ENCODE results near the gene TAF7L. TPM values are rescaled to one million over a fixed set of nuclear protein-coding genes. Genes with fewer than 3 reads are reported as not detected.

The TAF7L gene
- total and polyA plus RNA-seq, 2 donors (not counting 3 experiments of a cell fraction or from before 2014, with no cell fraction given), result 0.70 to 1.8 TPM

DNA sequence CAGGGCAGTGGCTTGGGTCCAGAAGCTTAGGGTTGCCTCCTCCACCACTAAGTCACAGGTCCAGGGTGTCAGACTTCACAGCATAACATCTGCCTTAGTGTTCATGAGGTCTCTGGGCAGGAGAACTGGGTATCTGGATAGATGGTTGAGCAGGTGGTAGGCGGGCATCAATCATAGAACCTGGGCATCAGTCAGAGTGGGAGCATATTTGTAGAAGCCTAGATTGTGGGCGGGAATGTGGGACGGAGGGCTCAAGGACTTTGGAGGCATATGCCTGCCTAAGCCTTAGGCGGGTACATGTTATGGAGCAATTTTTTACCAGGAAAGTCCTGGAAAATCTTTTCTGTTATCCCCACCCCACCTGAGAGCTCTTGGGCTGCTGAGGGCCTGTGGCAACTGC lies 28.5 kb downstream of the TAF7L start:
- FAIRE-seq (no peak), DNase-seq (ENCODE audit: low read depth, low spot score) (no peak)
- Histone ChIP-seq H3K9me1 (replicated peaks; ENCODE audit: control insufficient read depth, extremely low read depth, insufficient read depth, low read length) (no peaks in the 10 kb centered on the region), H3K27me3 (ENCODE audit: control insufficient read depth in 2 of 2, insufficient read depth in 2 of 2, low read length in 2 of 2) (no peaks in the 10 kb centered on the region), H3K9ac (replicated peaks; ENCODE audit: extremely low read depth, insufficient read depth, low read length) (no peak overlapping the region), H3K36me3 (ENCODE audit: control insufficient read depth in 2 of 2, extremely low read depth in 1 of 2, insufficient read depth in 2 of 2, low read length in 2 of 2) (no peaks in the 10 kb centered on the region), H3K4me2 (ENCODE audit: insufficient read depth, low read length) (no peak overlapping the region), H3K27ac (ENCODE audit: insufficient read depth, low read depth, low read length) (no peak overlapping the region), H3K9me3 (replicated peaks; ENCODE audit: control insufficient read depth, insufficient read depth, low read length) (no peaks in the 10 kb centered on the region), H2AFZ (ENCODE audit: low read depth, low read length) (no peak overlapping the region), H3K4me3 (replicated peaks in 1 of 3; ENCODE audit: insufficient read depth in 1 of 3, low read depth in 1 of 3, low read length in 3 of 3) (no peak overlapping the region), H4K20me1 (replicated peaks; ENCODE audit: control insufficient read depth, extremely low read depth, insufficient read depth, low read length) (no peaks in the 10 kb centered on the region), H3K79me2 (ENCODE audit: control insufficient read depth, insufficient read depth, low read length) (no peaks in the 10 kb centered on the region), H3K4me1 (ENCODE audit: control insufficient read depth, extremely low read depth, insufficient read depth, low read length) (peaks cover 7% of the 10 kb centered on the region)
- dilution Hi-C loops (cut with MboI; ENCODE audit: extremely low pct_ligation_motif_present, low sequenced_read_pairs), result no loop called here
- TF ChIP-seq POLR2A (IDR thresholded peaks at IDR 0.05; ENCODE audit: low read depth, low read length) (no peak), POLR2AphosphoS5 (IDR thresholded peaks at IDR 0.05; ENCODE audit: insufficient read depth, low read depth, low read length) (no peak), GATA2 (IDR thresholded peaks at IDR 0.05; ENCODE audit: insufficient read depth, insufficient read length, low read depth, low read length) (no peak), FOS (IDR thresholded peaks at IDR 0.05; ENCODE audit: borderline replicate concordance, insufficient read depth, low read length) (no peak), MYC (IDR thresholded peaks at IDR 0.05; ENCODE audit: low read depth, low read length) (no peak), EZH2 (IDR thresholded peaks at IDR 0.05; ENCODE audit: borderline replicate concordance, low read depth, low read length, severe bottlenecking) (no peak), JUN (IDR thresholded peaks at IDR 0.05; ENCODE audit: borderline replicate concordance, insufficient read depth, insufficient read length, low read depth) (no peak), MAX (IDR thresholded peaks at IDR 0.05; ENCODE audit: insufficient read depth, insufficient read length) (no peak)
- TF ChIP-seq, protein P1, sequence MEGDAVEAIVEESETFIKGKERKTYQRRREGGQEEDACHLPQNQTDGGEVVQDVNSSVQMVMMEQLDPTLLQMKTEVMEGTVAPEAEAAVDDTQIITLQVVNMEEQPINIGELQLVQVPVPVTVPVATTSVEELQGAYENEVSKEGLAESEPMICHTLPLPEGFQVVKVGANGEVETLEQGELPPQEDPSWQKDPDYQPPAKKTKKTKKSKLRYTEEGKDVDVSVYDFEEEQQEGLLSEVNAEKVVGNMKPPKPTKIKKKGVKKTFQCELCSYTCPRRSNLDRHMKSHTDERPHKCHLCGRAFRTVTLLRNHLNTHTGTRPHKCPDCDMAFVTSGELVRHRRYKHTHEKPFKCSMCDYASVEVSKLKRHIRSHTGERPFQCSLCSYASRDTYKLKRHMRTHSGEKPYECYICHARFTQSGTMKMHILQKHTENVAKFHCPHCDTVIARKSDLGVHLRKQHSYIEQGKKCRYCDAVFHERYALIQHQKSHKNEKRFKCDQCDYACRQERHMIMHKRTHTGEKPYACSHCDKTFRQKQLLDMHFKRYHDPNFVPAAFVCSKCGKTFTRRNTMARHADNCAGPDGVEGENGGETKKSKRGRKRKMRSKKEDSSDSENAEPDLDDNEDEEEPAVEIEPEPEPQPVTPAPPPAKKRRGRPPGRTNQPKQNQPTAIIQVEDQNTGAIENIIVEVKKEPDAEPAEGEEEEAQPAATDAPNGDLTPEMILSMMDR (IDR thresholded peaks at IDR 0.05; ENCODE audit: extremely low read depth in 1 of 2, insufficient read depth in 1 of 2, low read depth in 1 of 2, low read length in 2 of 2), result no peak
- POLR2A ChIA-PET, result no interaction called here
- BruUV-seq (replicated peaks), result no TSS peak
- intact Hi-C loops (cut with micrococcal nuclease), result no loop called here
- CTCF ChIA-PET, result interaction anchor here (1.4 kb wide), 1 partner anchor 25 kb away, joined by 4 read pairs; no protein-coding TSS in a partner anchor

All from endothelial cell of umbilical vein (primary cell).